HEK293 (cell line): ENCODE data around the gene SETD3.

Experiments
- AEBP2 ChIP-seq: fragments of 450-650 bp; formaldehyde crosslinking; IDR thresholded peaks from 2 replicates; pipeline ENCODE4 v1.5.1; 2016; ENCODE audit warnings: missing biosample characterization, missing genetic modification characterization, borderline replicate concordance
- CTCF ChIP-seq: fragments of 450-650 bp; formaldehyde crosslinking; IDR thresholded peaks from 2 replicates; pipeline ENCODE4 v1.5.1; 2016; ENCODE audit warnings: missing biosample characterization, missing genetic modification characterization
- GLI2 ChIP-seq: fragments of 450-650 bp; formaldehyde crosslinking; IDR thresholded peaks from 2 replicates; pipeline ENCODE4; 2017; ENCODE audit warnings: missing biosample characterization, missing genetic modification characterization, low read depth, borderline replicate concordance
- PBX3 ChIP-seq: sonication (generic); formaldehyde crosslinking; IDR thresholded peaks from 2 replicates; pipeline ENCODE4 v1.8.1; 2022; ENCODE audit warnings: mild to moderate bottlenecking, moderate library complexity, missing genetic modification reagents
- PRDM10 ChIP-seq: fragments of 450-650 bp; formaldehyde crosslinking; IDR thresholded peaks from 2 replicates; pipeline ENCODE4 v1.5.1; 2016; ENCODE audit warnings: missing biosample characterization, missing genetic modification characterization
- REST ChIP-seq: fragments of 450-650 bp; formaldehyde crosslinking; IDR thresholded peaks from 2 replicates; pipeline ENCODE4 v1.5.1; 2016; ENCODE audit warnings: missing biosample characterization, missing genetic modification characterization
- ZNF121 ChIP-seq: fragments of 450-650 bp; formaldehyde crosslinking; IDR thresholded peaks from 2 replicates; pipeline ENCODE4 v1.5.1; 2016; ENCODE audit warnings: missing biosample characterization, missing genetic modification characterization
- ZNF138 ChIP-seq: fragments of 450-650 bp; formaldehyde crosslinking; IDR thresholded peaks from 2 replicates; pipeline ENCODE4 v1.5.1; 2016; ENCODE audit warnings: missing biosample characterization, missing genetic modification characterization, borderline replicate concordance
- ZNF398 ChIP-seq: fragments of 450-650 bp; formaldehyde crosslinking; IDR thresholded peaks from 2 replicates; pipeline ENCODE4 v1.5.1; 2017; ENCODE audit warnings: missing biosample characterization, missing genetic modification characterization
- ZNF558 ChIP-seq: fragments of 450-650 bp; formaldehyde crosslinking; IDR thresholded peaks from 2 replicates; pipeline ENCODE4 v1.5.1; 2016; ENCODE audit warnings: missing biosample characterization, missing genetic modification characterization
- ZSCAN23 ChIP-seq: fragments of 450-650 bp; formaldehyde crosslinking; IDR thresholded peaks from 2 replicates; pipeline ENCODE4 v1.5.1; 2016; ENCODE audit warnings: missing biosample characterization, missing genetic modification characterization

GRCh38 chr14:99517643-99518381 is 37.2 kb upstream of the SETD3 start:
- no peak for TF ChIP-seq AEBP2
- TF ChIP-seq CTCF (tag by site-specific recombination) = no peak
- TF ChIP-seq PBX3 = no peak
- no peak for TF ChIP-seq ZNF558 (tag by site-specific recombination)
- TF ChIP-seq ZSCAN23 (tag by site-specific recombination) = no peak
- TF ChIP-seq ZNF398 (tag by site-specific recombination) = no peak
- TF ChIP-seq ZNF138 (tag by site-specific recombination) = no peak
- TF ChIP-seq PRDM10 = no peak
- no peak for TF ChIP-seq REST (tag by site-specific recombination)
- TF ChIP-seq ZNF121 (tag by site-specific recombination) = no peak
- no peak for TF ChIP-seq GLI2 (tag by site-specific recombination)
